HG02938 (cell line): Measurements from ENCODE around the gene LIMS1.
"Not testable (repeated sequence)": the region's sequence is repeated elsewhere in the genome, so short reads cannot be mapped to it uniquely, and the experiment has no call there.

Experiments used
- ATAC-seq: cut with Tn5 transposase; IDR thresholded peaks from one replicate; pipeline ENCODE4 v1.9.1; 2021; ENCODE audit warnings: mild to moderate bottlenecking, moderate library complexity; ENCODE audit not compliant: unreplicated experiment

The LIMS1 gene

GRCh38 chr2:108656282-108656681, 122.0 kb downstream of the LIMS1 start:
- not testable (repeated sequence) for ATAC-seq

GRCh38 chr2:108657517-108657916, 123.2 kb downstream of the LIMS1 start:
- ATAC-seq, result not testable (repeated sequence)

DNA sequence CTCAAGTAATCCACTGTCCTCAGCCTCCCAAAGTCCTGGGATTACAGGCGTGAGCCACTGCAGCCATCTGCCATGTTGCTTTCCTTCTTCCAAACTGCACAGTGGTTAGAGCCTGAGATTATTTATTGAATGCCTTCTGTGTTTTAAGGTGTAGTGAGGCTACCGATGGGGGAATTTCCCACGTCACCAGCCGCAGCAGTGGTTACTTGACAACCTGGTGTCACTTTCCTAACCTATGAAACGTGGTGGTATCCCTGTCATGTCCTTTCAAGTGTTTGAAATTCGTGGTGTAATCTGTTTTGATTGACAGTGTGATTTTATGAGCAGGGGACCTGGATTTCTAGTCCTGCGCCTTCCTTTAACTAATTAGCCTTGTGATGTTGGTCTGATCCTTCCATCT, 124.3 kb downstream of the LIMS1 start:
- ATAC-seq, result not testable (repeated sequence)

GRCh38 chr2:108661493-108661892, 127.2 kb downstream of the LIMS1 start:
- not testable (repeated sequence) for ATAC-seq

GRCh38 chr2:108662207-108662612, 127.9 kb downstream of the LIMS1 start:
- peak; percentile 87 for ATAC-seq

- ATAC-seq, result not testable (repeated sequence)
These were observed 129.1 kb downstream of the LIMS1 start for GRCh38 chr2:108663346-108663745.

- ATAC-seq, result not testable (repeated sequence)
These were observed 129.8 kb downstream of the LIMS1 start for GRCh38 chr2:108664089-108664488.

- not testable (repeated sequence) for ATAC-seq
These were observed 130.7 kb downstream of the LIMS1 start for GRCh38 chr2:108664979-108665378.

DNA sequence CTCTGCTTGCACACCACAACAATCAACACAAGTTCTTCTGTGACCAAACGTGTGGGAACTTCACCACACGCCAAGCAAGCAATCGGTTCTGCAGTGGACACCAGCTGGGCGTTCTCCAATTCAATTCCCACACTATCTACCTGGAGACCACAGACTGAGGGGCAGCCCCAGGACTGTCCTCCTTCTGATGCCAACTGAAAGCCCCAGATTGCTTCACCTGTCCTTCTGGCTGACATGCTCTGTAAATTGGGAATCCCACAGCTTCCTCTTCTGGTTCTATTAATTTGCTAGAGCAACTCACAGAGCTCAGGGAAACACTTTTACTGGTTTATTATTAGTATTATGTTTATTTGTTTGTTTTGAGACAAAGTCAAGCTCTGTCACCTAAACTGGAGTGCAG, 131.7 kb downstream of the LIMS1 start:
- not testable (repeated sequence) for ATAC-seq

GRCh38 chr2:108667140-108667539, 132.9 kb downstream of the LIMS1 start:
- ATAC-seq, result not testable (repeated sequence)

DNA sequence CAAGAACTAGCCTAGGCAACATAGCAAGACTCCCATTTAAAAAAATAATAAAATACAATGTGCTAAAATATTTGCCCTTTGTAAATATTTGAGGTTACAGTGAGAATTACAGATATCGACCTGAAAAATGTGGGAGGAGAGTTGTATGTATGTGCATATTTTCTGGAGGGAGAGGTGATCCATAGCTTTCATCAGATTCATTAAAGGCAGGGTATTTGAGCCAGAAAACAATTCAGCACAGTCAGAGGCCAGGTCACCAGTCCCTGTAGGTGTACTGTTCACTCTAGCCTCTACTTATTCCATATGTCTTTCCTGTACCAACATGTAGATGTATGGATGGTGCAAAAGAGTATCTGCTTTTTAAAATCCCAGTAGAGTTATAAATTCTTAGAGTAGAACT, 136.0 kb downstream of the LIMS1 start:
- not testable (repeated sequence) for ATAC-seq

GRCh38 chr2:108672200-108672805, 138.0 kb downstream of the LIMS1 start:
- not testable (repeated sequence) for ATAC-seq

- ATAC-seq, result not testable (repeated sequence)
These were observed 142.3 kb downstream of the LIMS1 start for GRCh38 chr2:108676522-108676921.

DNA sequence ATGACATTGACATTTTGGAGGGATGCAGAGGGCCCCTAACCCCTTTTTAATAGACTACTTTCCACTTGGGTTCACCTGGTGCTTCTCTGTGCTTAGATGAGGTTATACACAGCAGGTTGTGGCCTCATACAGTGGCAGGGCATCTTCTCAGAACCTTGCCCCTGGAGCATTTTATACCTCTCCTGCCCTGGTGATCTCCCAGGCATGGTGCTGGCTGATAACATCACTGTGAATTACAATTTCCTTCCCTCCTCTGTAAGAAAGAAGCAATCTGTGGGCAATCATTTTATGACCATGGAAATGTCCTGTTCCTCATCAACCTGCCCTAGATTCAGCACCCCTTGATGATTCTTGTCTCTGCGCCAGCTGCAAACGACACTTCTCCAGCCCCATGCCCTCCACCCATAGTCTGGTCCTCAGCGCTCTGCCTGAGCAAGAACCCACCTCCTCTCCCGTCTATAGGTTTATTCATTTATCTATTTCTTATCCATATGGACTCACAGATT, 143.0 kb downstream of the LIMS1 start:
- not testable (repeated sequence) for ATAC-seq

- ATAC-seq, result not testable (repeated sequence)
These were observed 144.0 kb downstream of the LIMS1 start for GRCh38 chr2:108678198-108678651.

DNA sequence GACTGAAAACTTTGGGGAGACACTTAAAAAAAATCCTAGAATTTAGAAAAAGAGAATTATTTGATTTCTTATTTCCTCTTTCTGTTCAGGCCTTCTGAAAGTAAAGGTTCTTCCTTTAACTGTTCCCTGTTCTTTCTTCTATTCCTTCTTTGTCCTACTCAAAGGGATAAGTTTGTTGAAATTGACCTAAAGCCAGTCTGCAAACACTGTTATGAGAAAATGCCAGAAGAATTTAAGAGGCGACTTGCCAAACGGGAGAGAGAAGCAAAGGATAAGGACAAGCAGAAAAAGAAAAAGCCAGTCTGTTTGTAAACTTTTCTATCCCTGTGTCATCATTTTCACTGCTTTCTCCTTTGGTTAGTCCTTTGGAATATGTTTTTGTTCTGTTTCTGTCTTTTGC, 146.5 kb downstream of the LIMS1 start:
- not testable (repeated sequence) for ATAC-seq

GRCh38 chr2:108688818-108689756, 154.8 kb downstream of the LIMS1 start:
- not testable (repeated sequence) for ATAC-seq

GRCh38 chr2:108690001-108690400, 155.7 kb downstream of the LIMS1 start:
- ATAC-seq, result peak; percentile 75

DNA sequence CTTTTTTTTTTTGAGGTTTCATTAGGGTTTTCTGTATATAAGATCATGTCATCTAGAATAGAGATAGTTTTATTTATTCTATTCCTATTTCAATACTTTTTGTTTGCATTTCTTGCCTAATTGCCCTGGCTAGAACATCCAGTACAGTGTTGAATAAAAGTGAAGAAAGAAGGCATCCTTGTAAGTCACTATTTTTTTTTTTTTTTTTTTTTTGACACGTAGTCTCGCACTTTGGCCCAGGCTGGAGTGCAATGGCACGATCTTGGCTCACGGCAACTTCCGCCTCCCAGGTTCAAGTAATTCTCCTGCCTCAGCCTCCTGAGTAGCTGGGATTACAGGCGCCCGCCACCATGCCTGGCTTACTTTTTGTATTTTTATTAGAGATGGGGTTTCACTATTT, 157.2 kb downstream of the LIMS1 start:
- ATAC-seq, result no peak

DNA sequence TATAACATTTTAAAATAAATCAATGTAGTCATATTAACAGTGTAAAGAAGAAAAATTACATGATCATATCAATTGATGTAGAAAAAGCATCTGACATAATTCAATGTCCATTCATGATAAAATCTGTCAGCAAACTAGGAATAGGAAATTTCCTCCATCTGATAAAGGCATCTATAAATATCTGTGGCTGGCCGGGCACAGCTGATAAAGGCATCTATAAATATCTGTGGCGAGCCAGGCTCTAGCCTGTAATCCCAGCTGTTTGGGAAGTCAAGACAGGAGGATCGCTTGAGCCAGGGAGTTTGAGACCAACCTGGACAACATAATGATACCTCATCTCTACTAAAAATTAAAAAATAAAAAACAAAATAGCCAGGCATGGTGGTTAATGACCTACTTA, 166.9 kb downstream of the LIMS1 start:
- ATAC-seq, result no peak

DNA sequence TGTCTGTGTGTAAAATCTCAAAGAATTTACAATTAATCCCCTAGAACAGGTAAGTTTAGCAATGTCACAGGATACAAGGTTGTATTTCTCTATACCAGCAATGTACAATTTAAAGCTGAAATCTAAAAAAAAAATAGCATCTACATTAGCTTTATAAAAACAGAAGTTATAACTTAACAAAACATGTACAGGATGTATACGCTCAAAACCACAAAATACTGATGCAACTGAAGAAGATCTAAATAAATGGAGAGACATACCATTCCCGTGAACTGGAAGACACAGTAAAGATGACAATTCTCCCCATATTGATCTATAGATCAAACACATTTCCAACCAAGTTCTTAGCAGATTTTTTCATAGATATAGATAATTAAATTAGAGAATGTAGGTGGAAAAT, 167.5 kb downstream of the LIMS1 start:
- ATAC-seq, result no peak

GRCh38 chr2:108704871-108705270, 170.6 kb downstream of the LIMS1 start:
- no peak for ATAC-seq
